Suppressor macrophage treated with lipopolysaccharide for 4 hours (primary cell): Measurements from ENCODE around the gene ROM1.
"Not testable (repeated sequence)": the region's sequence is repeated elsewhere in the genome, so short reads cannot be mapped to it uniquely, and the experiment has no call there.

Experiments used
- DNase-seq: peaks from one replicate; pipeline ENCODE4 v3.0.0-alpha.2; 2020

Gene ROM1, protein sequence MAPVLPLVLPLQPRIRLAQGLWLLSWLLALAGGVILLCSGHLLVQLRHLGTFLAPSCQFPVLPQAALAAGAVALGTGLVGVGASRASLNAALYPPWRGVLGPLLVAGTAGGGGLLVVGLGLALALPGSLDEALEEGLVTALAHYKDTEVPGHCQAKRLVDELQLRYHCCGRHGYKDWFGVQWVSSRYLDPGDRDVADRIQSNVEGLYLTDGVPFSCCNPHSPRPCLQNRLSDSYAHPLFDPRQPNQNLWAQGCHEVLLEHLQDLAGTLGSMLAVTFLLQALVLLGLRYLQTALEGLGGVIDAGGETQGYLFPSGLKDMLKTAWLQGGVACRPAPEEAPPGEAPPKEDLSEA

DNA sequence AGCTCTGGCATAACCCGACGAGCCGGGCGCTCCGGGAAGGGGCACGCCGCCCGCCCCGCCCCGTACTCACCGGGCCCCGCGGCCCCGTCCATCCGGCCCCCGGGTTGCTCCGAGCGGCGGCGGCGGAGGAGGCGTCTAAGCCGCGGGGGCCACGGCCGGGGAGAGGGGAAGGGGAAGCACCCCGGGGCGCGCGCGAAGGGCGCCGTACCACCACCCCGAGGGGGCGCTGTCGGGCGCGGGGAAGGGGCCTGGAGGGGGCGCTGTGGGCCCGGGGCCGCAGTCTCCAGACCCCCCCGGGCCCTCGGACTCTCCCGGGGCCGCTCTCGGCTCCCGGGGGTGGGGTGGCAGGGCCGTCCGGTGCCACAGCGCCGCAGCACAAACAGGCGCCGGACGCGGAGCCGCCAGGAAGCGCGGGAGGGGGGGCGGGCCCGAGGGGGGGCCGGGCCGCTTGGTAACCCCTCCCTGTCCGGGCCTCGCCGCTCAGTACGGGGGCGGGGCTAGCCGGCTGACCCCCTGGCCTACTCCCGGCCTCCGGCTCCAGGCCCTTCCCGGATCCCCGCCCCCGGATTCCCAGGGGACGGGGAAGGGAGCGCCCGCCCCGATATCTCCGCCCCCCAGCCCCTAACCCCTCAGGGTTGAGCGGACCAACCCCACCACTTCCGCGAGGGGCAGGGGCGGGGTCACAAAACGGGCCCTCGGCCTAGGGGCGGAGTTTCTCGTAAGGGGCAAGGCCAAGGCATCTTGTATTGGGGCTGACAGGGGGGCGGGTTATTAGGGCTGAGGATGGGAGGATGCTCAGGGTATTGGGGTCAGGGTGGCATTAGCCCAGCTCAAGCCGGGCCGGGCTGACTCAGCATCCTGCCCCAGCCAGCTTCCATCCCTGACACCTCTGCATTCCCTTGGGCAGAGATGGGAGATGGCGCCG is at the start of gene ROM1, which contains the start of gene EML3:
ROM1 (plus strand) TSS at position 892 of the 925 bp plus-strand sequence; CDS start at position 917, 25 bp downstream.
EML3 (minus strand) TSS at position 410 of the 925 bp plus-strand sequence; CDS start at position 92, 318 bp downstream.
- DNase-seq, result peak; percentile 83

DNA sequence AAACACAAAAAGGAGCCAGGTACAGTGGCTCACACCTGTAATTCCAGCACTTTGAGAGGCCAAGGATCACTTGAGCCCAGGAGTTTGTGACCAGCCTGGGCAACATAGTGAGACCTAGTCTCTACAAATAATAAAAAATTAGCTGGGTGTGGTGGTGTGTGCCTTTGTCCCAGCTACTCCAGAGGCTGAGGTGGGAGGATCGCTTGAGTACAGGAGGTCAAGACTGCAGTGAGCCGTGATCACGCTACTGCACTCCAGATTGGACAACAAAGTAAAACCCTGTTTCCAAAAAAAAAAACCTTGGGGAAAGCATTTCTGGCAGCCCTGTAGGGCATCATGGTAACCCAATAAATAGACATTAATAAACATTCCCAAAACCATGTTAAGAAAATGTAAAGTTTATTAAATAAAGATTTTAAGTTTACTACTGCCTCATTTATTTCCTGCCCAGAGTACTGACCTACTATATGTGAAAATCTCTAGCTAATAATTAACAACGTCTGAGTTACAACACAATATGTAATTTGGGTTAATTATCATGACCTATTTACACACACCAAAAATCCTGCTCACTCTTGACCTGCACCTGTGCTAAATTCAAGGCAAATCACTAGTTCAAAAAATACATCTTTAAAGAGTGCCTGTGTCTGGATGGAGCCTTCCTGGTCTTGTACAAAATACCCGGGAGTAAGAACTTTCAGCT is 47.8 kb upstream of the ROM1 start:
- no peak for DNase-seq

DNA sequence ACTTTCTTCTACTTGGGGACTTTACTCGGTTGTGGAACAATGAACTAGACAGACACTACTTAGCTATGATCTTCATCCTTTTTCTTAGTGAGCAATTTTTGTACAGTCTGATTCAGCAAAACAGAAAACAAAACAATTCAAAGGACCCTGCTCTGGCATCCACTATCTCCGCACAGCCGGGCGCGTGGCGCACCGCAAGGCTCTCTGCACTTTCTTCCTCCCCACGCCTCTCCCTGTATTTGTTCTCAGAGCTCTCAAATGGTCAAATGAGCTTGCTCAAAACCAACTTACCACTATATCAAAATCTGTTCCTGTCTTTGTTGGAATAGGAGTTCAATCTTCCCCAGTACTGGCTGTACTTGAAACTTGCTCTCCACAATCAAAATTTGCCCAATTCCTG is 46.8 kb upstream of the ROM1 start:
- DNase-seq, result no peak

DNA sequence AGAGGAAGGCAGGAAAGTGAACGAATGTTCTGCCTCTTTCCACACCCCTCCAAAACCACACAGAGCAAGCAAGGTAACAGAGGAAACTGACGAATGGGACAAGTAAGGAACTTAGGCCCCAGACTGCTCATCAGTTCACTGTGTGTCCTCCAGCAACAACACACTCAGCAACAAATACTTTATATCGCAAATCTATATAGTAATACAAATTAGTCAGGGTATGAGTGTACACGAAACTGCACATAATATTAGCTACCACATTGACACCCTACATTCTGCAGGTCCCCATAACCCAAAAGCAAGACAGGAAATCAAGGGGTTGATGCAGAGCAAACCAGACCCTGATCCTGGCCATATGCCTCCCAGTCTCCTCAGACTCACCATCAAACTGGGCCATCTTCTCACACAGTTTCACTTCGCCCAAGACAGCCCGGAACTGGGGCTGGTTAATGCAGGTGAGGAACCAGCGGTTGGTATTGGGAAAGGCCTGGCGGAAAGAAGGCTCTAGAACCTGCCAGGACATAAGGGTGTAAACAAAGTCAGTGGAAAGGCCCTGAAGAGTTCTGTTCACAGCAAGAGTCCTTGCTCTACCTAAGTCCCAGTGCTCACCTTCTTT is 45.9 kb upstream of the ROM1 start:
- no peak for DNase-seq

DNA sequence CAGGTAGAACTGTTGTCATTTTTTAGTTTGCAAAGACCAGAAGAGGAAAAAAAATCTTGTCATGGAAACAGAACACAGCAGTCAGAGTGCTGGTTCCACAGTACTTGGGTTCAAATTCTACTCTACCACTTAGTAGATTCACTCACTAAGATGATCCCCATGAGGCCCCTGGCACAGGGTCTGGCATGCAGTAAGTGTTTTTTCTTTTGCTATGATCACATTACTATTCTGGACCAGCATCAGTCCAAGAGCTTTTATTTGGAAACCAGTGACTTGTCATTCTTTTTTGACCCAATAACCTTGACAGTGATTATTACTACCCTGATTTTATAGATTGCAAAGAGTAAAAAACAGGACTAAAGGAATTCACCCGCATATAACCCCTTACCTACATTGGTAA is 43.4 kb upstream of the ROM1 start:
- DNase-seq, result no peak

DNA sequence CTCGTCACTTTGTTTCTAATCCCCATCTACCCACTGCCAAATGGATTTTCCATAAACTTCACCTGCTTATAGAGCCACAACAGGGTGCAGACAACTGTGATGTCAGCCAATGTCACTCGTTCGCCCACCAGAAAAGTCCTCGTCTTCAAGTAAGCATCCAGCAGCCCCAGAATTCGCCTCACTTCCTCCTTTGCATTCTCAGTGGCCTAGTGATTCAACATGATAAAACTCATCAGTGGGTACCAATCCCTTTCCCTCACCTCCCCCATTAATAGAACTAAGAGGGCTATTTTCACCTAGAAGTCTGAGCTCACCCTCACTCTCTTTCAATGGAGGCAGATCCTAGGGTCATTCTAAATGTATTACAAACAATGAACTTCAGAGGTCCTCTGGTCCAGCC is 42.2 kb upstream of the ROM1 start:
- not testable (repeated sequence) for DNase-seq

DNA sequence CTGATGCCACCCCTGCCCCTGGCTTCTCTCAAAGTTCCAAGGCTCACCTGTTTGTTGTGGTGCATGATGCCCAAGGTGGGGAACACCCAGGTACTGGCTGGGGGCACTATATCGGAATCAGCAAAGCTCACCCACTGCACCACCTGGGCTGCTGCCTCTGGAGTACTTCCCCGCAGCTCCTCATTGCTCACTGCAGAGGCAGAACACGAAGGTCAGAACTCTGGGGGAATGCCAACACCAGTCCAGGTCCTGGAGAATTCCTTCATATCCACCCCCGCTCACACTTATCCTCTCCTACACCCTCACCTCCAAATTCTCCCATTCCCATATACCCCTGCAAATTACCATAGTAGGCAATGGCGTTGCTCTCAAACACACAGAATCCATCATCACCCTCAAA is 41.6 kb upstream of the ROM1 start:
- DNase-seq, result not testable (repeated sequence)

DNA sequence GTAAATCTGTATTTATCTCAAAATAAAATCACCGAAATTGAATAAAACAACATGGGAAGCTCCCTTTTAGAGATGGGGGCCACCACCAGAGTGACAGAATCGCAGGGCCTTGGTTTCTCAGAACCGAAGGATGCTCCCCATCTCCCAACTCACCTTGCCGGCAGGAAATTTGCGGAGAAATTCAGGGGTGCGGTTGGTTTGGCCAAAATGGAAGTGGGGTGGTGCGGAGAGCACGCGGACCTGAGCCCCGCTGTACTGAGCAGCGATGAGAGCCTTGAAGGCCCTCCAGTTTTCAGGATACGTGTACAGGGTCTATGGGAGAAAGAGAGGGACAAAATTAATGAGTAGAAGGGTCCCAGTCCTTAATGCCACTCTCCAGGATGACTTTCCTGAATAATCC is 40.6 kb upstream of the ROM1 start:
- no peak for DNase-seq

DNA sequence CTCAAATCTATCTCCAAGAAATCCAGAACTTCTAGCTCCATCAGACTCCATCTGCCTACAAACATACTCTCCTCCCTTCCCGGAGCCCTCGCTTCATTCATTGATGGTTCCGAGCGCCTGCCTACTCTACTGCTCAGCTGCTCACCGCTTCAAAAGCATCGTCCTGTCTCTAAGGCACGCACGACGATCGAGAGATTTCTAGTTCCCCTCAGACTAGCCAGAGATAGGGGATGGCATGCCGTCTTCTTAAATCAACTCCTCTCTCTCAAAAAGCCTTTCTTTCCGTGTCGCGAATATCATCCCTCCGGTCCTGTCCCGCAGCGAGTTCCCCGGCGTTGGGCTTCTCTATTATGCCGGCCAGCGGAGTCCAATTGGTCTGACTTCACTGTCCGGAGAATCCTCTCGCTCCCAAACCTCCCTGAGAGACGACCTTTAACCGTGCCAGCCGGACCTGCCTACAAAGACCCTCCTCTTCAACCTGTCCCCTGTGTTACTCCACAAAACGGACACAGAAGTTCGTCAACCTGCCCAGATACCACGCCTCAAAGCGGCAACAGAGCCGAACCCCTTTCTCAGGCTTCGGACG is 40.0 kb upstream of the ROM1 start:
- DNase-seq, result peak; percentile 27

DNA sequence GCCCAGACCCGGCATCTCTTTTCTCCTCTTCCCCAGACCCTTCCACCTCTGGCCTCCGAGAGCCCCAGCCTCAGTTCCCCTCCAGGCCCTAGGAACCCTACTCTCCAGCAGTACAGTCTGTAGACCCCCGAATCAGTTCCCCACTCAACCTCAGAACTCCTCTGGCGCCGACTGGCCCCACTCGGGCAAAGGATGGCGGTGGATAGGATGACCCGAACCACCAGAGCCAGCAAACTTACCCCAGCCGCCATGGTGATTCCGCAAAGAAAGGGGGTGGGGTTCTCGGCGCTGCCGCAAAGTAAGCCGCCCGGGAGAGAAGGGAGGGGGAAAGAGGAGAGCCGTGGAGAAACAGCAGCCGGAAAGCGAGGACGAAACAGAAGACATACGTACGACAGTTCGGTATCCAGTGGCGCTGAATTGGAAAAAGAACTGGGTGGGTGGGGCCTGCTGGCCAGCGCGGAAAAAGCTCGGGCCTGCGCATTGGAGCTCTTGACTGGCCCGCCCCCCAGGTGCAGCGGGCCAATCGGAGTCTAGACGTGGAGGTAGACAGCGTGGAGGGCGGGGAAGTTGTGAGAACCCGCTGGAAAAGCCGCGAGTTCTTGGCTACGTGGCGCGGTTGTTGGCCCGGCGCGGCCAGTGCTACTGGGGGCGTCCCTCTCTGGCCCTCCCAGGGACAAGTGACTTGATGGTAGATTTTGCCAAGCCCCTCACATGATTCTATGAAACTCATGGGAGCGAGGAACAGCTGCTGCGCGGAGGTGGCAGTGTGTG is 39.3 kb upstream of the ROM1 start, which contains the start of gene EEF1G:
EEF1G (minus strand) TSS at position 300 of the 771 bp plus-strand sequence; CDS start at position 251, 49 bp downstream.
- peak; percentile 100 for DNase-seq

DNA sequence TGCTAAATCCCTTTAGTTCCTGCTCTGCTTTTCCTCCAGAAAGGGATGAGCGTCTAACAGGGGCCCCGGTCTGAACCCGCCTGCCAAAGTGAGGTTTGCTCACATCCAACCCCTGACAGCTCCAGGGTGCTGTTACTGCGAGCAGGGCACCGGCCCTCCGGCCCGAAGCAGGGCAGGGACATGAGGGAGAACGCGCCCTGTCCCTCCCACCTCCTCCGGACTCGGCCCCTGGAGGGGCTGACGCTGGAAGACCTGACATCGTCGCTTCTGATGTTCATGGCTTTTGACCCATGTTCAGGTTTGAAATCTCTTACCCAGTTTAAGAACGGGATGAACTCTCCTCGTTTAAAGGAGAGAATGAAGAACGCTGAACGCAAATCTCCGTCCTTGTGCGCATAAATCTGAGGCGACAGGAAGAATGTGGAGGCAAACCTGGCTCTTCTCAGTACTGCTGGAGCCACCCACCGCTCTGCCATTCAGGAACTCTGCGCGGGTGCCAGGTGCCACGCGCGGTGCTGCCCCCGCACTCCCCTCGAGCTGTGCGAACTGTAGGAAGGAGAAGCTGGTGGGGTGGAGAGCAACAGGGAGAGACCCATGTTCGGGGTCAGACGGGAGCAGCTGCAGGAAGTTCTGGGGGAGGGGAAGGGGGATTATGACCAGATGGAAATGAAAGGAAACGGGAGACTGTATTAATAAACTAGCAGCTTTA is 38.5 kb upstream of the ROM1 start:
- peak; percentile 21 for DNase-seq

DNA sequence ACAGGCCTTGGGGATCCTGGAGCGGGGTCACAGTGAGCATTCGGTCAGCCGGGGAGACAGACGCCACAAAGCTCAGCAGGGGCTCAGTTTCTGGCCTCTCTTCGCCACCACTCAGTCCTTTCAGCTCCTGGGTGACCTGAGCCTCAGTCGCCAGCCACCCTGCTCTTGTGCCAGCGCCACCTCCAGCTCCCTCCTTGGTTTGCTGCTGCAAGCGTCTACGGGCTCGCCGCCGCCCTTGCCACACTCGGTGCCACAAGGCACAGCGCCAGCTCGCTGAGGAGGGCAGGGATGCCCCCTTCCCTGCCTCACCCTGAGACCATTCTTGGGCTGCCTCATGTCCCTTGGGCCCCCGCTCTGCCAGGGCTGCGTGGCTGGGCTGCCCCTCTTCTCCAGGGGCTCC is 37.9 kb upstream of the ROM1 start:
- DNase-seq, result no peak

DNA sequence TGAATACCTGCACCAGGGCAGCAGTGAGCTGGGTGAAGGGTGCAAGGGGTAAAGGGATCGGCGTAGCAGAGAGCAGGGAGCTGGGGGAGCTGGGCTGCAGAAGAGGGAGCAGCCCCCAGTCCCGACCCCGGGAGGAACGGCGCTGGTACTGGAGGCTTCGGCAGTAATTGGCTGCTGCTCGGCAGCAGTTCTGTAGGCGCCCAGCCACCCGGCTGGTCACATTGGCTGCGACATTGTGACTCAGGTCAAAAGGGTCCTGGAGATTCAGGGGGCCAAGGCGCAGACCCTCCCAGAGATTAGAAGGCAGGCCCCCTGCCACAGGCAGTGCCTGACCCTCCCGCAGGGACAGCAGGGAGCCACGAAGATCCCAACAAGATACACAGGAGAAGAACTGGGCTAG is 37.2 kb upstream of the ROM1 start:
- no peak for DNase-seq

DNA sequence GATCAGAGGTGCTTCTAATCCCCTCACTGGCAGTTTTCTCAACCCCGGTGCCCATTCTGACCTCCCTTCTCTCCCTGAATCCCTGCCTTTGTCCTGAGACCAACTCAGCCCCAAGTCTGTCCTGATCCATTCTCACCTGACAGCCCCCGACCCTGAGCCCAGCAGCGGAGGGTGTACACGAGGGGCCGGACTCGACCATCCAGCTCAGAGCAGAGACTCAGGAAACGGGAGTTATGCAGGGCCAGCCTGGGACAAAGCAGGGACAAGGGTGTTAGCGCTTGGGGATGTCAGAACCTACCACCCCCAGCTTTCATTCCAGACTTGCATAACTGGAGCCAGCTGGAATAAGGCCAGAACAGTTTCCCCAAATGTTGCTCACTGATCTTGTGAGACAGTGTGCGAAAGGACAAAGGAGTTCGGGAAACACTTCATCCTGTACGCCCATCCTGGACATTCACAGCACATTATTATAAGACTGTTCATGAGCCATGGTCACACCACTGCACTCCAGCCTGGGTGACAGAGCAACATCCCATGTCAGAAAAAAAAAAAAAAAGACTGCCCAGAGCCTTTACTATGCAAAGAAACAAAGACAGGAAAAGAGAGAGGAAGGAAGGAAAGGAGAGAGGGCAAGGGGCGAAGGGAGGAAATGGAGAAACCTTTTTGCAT is 35.9 kb upstream of the ROM1 start:
- DNase-seq, result peak; percentile 67

DNA sequence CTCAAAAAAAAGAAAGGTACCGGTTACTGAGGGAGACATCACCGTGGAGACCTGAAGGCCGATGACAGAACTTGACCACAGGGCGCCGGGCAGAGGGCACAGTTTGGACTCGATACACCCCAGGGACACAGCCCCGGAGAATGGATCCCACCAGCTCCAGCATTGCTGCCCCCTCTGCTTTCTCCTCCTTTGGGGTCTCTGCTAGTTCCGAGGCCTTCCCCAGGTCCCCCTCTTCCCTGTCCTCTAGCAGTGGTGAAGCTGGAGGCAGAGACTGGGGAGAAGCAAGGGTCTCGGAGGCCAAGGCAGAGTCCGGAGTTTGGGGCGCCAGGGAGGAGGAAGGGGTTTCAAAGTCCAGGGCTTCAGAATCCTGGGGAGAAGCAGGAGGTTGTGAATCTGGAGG is 34.5 kb upstream of the ROM1 start:
- no peak for DNase-seq

DNA sequence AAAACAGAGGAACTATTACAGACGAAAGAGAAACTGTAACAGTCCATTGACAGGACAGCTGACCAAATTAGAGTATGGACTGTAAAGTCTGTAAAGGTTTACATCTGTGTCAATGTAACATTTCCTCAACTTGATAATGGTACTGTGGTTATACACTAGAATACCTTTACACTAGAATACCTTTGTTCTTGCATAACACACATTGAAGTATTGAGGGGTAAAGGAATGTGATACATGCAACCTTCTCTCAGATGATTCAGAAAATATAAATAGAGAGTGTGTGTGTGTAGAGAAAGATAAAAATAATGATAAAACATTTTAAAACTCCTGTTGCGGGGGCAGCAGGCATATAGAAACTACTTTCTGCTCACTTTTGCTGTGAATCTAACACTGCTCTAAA is 33.8 kb upstream of the ROM1 start:
- no peak for DNase-seq

DNA sequence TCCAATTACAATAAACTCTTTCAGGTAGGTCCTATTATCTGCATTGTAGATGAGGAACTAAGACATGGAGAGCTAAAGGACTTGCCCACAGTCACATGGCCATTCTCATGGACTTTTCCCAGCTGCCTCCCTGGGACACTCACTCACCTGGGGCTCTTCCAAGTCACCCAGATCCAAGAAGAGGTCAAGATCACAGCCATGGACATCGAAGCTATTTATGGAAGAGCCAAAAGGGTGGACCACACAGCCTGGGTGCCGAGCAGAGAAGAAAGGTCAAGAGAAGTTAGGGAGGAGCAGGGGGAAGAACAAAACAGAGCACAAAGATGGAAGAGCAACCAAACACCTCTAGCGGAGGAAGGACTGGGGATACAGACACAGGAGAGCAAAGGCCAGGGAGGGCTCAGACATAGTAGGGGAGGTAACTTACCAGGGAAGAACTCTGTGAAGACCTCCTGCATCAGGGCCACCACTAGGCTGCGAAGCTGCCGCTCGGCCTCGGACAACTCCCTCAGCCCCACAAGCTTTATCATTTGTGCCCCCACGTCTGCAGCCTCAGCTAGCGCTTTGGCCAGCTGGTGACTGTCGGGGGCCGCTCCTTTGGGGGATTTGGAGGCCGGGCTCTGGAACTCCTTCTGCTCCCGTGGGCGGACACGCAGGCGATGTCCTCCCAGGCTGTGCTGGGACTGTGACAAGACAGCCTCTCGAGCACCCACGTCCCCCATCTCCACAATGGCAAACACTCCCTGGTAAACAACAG is 31.9 kb upstream of the ROM1 start:
- DNase-seq, result no peak

DNA sequence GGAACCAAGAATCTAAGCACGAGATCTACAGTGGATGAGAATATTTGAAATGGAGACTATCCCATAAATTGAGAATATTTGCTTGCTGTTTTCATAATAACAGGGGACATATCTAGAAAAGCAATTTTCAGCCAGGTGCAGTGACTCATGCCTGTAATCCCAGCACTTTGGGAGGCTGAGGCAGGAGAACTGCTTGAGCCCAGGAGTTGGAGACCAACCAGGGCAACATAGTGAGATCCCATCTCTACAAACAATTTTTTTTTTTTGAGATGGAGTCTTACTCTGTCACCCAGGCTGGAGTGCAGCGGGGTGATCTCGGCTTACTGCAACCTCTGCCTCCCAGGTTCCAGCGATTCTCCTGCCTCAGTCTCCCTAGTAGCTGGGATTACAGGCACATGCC is 31.3 kb upstream of the ROM1 start:
- DNase-seq, result not testable (repeated sequence)

DNA sequence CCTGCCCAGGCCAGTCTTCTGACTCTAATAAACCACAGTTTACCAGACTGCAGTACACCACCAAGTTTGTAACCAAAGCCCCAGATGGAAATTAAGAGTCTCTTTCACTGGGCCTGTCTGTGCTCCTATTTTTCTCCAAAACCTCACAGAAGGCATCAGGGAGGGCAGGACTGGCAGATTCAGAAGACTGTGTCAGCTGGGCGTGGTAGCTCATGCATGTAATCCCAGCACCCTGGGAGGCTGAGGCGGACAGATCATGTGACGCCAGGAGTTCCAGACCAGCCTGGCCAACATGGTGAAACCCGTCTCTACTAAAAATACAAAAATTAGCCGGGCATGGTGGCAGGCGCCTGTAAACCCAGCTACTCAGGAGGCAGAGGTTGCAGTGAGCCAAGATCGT is 27.7 kb upstream of the ROM1 start:
- not testable (repeated sequence) for DNase-seq
